ENCODE results near the gene KLKB1. TPM values are rescaled to one million over a fixed set of nuclear protein-coding genes. Genes with fewer than 3 reads are reported as not detected.

The KLKB1 gene
- polyA plus RNA-seq, 3 donors, result 0.28 TPM; not detected in 2

DNA sequence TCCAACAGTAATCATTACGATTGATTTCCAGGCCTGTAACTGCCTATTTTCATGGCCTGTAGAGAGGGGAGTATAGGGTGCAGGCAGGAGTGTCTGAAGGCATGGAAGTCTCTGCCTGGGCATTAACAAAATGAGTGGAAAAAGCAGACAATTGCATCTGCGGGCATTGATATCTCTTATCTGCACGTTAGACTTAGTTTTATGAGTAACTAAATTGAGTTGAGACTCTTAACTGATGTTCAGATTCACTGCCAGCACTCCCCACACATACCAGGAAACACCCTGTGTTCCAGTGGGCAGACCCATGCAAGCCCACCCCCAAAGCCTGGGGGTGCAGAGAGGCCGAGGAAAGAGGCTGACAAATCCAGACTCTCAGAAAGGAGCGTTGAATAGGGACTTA, 72.0 kb downstream of the KLKB1 start:
- H3K9me3 ChIP-seq (replicated peaks in 1 of 2; ENCODE audit: control insufficient read depth in 1 of 2, insufficient read depth in 1 of 2, low read length in 2 of 2), result peaks cover 0 to 5% of the 10 kb centered on the region in 2 donors
- no peaks in the 10 kb centered on the region for H3K4me1 ChIP-seq (ENCODE audit: control insufficient read depth in 1 of 2, insufficient read depth in 2 of 2, low read length in 2 of 2)
- Mint-ChIP-seq H3K4me3 (peak overlapping the region in 1 of 2 donors; percentile 31), H3K36me3 (no peaks in the 10 kb centered on the region), H3K4me1 (no peaks in the 10 kb centered on the region), H3K27ac (no peak overlapping the region), H3K27me3 (ENCODE audit: low read depth in 3 of 3) (peaks cover 11 to 19% (median 12%) of the 10 kb centered on the region in 3 donors), H3K9me3 (peaks cover 0 to 6% (median 3%) of the 10 kb centered on the region in 7 donors)
- no peaks in the 10 kb centered on the region for H4K20me1 ChIP-seq (ENCODE audit: insufficient read depth, low read length)
- H2AFZ ChIP-seq (ENCODE audit: insufficient read depth, low read depth, low read length, poor library complexity, severe bottlenecking), result no peak overlapping the region
- intact Hi-C loops (cut with micrococcal nuclease), result no loop called here
- no peak overlapping the region for H3K4me2 ChIP-seq (replicated peaks; ENCODE audit: extremely low read depth, low read length, poor library complexity, severe bottlenecking)
- no peaks in the 10 kb centered on the region for H3K79me2 ChIP-seq (ENCODE audit: insufficient read depth, low read length)
- DNase-seq, result no peak
- no peak overlapping the region for H3K27ac ChIP-seq (ENCODE audit: low read depth in 1 of 2, low read length in 2 of 2)
- no peaks in the 10 kb centered on the region for H3K36me3 ChIP-seq (replicated peaks in 1 of 2; ENCODE audit: control insufficient read depth in 1 of 2, insufficient read depth in 2 of 2, low read length in 2 of 2)
- H3K27me3 ChIP-seq (ENCODE audit: control insufficient read depth in 2 of 2, insufficient read depth in 2 of 2, low read length in 2 of 2), result peaks cover 2 to 17% of the 10 kb centered on the region in 2 donors
- TF ChIP-seq, protein P1, sequence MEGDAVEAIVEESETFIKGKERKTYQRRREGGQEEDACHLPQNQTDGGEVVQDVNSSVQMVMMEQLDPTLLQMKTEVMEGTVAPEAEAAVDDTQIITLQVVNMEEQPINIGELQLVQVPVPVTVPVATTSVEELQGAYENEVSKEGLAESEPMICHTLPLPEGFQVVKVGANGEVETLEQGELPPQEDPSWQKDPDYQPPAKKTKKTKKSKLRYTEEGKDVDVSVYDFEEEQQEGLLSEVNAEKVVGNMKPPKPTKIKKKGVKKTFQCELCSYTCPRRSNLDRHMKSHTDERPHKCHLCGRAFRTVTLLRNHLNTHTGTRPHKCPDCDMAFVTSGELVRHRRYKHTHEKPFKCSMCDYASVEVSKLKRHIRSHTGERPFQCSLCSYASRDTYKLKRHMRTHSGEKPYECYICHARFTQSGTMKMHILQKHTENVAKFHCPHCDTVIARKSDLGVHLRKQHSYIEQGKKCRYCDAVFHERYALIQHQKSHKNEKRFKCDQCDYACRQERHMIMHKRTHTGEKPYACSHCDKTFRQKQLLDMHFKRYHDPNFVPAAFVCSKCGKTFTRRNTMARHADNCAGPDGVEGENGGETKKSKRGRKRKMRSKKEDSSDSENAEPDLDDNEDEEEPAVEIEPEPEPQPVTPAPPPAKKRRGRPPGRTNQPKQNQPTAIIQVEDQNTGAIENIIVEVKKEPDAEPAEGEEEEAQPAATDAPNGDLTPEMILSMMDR (IDR thresholded peaks at IDR 0.05), result no peak
- H3K4me3 ChIP-seq (replicated peaks in 1 of 3; ENCODE audit: low read depth in 2 of 3, low read length in 3 of 3), result no peak overlapping the region
- 83% methylated on average over 2 of the region's 5 CpGs for WGBS (ENCODE audit: insufficient coverage)
- H3K9ac ChIP-seq (ENCODE audit: insufficient read depth, low read length, poor library complexity, severe bottlenecking), result no peak overlapping the region

- Mint-ChIP-seq H3K27ac (no peak overlapping the region), H3K4me3 (peak overlapping the region in 1 of 2 donors; percentile 5), H3K9me3 (peaks cover 0 to 5% (median 3%) of the 10 kb centered on the region in 7 donors), H3K4me1 (no peaks in the 10 kb centered on the region), H3K36me3 (no peaks in the 10 kb centered on the region), H3K27me3 (ENCODE audit: low read depth in 3 of 3) (peaks cover 9 to 19% (median 12%) of the 10 kb centered on the region in 3 donors)
- Histone ChIP-seq H3K9ac (ENCODE audit: insufficient read depth, low read length, poor library complexity, severe bottlenecking) (no peak overlapping the region), H3K4me3 (replicated peaks in 1 of 3; ENCODE audit: low read depth in 2 of 3, low read length in 3 of 3) (no peak overlapping the region), H3K36me3 (replicated peaks in 1 of 2; ENCODE audit: control insufficient read depth in 1 of 2, insufficient read depth in 2 of 2, low read length in 2 of 2) (no peaks in the 10 kb centered on the region), H2AFZ (ENCODE audit: insufficient read depth, low read depth, low read length, poor library complexity, severe bottlenecking) (no peak overlapping the region), H3K4me1 (ENCODE audit: control insufficient read depth in 1 of 2, insufficient read depth in 2 of 2, low read length in 2 of 2) (no peaks in the 10 kb centered on the region), H4K20me1 (ENCODE audit: insufficient read depth, low read length) (no peaks in the 10 kb centered on the region), H3K79me2 (ENCODE audit: insufficient read depth, low read length) (no peaks in the 10 kb centered on the region), H3K27ac (ENCODE audit: low read depth in 1 of 2, low read length in 2 of 2) (no peak overlapping the region), H3K4me2 (replicated peaks; ENCODE audit: extremely low read depth, low read length, poor library complexity, severe bottlenecking) (no peak overlapping the region), H3K27me3 (ENCODE audit: control insufficient read depth in 2 of 2, insufficient read depth in 2 of 2, low read length in 2 of 2) (peaks cover 2 to 17% of the 10 kb centered on the region in 2 donors), H3K9me3 (replicated peaks in 1 of 2; ENCODE audit: control insufficient read depth in 1 of 2, insufficient read depth in 1 of 2, low read length in 2 of 2) (peaks cover 0 to 5% of the 10 kb centered on the region in 2 donors)
- intact Hi-C loops (cut with micrococcal nuclease), result no loop called here
- no peak for DNase-seq
- WGBS (ENCODE audit: insufficient coverage), result no CpG with 5 or more reads among the region's 6 CpGs
- TF ChIP-seq, protein P1 (IDR thresholded peaks at IDR 0.05), result no peak
These were observed 73.5 kb downstream of the KLKB1 start for GRCh38 chr4:186300659-186301390.

Measured in CD14-positive monocyte (primary cell).